GM21737 (cell line): Measurements from ENCODE around the gene TMEM37.

Experiments
- ATAC-seq: cut with Tn5 transposase; IDR thresholded peaks from one replicate; pipeline ENCODE4 v1.9.1; 2021; ENCODE audit warnings: mild to moderate bottlenecking, moderate library complexity; ENCODE audit not compliant: unreplicated experiment

TMEM37 gene

DNA sequence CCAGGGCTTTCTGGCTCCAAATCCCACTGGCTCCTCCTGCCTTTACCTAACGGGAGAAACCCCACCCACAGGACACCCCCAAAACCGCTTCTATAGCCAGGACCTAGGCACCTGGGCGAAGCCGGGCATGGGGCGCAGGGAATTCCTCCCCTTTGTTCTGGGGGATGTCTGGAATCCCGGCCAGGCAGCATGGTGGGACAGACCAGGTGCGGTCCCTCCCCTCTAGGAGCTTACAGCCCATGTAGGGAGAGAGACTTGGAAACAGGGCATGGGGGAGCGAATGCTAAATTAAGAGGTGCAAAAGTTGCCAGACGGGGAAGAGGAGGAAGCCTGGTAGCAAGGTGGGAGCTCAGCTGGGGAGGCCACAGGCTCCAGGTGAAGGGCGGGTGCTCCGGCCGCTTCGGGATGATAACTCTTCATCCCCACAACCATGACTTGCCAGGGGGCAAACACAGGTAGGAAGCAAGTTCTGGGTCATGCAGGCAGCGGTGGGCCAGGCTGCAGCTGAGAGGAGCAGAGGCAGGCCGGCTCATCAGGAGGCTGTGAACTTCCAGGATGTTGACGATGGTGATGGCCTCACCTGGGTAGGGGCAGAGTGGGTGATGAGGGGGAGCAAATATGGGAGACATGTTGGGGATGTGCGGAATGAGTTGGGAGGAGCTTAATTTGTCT is 1.3 kb downstream of the TMEM37 start:
- no peak for ATAC-seq

DNA sequence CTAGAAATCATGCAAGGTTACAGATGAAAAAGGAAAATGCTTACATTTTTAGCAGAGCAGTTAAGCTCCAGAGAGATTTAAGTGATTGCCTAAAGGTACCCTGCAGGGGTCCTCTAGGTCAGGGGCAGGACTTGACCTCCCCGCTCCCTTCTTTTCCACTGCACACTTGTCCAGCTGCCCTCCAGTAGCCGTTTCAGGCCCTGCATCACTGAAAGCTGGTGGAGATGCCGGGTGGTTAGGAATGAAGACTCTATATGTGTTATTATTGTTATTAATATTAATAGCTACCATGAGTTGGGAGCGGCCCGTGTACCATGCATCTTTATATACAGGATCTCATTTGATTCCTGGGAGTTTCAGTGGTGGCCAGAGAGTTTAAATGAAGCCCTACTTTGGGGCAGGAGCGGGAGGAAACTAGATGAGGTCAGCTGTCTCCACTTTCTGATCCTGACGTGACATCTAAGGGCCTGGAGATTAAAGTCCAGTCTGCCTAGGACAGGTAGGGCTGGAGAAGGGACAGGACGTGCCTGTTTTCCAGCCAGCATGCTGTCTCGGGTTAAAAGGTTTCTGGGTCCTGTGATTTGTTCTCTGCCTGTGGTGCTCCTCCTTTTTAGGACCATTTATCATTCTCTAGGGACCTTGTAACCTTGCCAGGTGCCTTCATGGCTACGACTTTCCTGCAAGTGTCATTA is 2.1 kb downstream of the TMEM37 start:
- no peak for ATAC-seq

DNA sequence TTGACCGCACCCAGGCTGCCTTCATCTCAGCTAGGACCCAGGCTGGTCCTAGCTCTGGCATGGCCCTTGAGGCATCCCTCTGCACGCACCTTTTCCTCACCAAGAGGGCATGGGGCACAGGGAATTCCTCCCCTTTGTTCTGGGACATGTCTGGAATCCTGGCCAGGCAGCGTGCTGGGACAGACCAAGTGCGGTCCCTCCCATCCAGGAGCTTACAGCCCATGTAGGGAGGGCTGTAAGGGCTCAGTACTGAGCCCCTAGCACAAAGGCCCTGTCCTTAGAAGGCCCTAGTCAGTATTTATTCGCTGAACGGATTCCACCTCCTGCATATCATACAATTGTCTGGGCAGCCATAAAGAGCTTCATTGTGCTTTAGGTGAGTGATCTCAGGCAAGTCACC is 3.0 kb downstream of the TMEM37 start:
- ATAC-seq: no peak

- ATAC-seq: no peak
Observed at GRCh38 chr2:119435081-119435952, 3.7 kb downstream of the TMEM37 start.

GRCh38 chr2:119435953-119436297 is 4.3 kb downstream of the TMEM37 start:
- no peak for ATAC-seq

DNA sequence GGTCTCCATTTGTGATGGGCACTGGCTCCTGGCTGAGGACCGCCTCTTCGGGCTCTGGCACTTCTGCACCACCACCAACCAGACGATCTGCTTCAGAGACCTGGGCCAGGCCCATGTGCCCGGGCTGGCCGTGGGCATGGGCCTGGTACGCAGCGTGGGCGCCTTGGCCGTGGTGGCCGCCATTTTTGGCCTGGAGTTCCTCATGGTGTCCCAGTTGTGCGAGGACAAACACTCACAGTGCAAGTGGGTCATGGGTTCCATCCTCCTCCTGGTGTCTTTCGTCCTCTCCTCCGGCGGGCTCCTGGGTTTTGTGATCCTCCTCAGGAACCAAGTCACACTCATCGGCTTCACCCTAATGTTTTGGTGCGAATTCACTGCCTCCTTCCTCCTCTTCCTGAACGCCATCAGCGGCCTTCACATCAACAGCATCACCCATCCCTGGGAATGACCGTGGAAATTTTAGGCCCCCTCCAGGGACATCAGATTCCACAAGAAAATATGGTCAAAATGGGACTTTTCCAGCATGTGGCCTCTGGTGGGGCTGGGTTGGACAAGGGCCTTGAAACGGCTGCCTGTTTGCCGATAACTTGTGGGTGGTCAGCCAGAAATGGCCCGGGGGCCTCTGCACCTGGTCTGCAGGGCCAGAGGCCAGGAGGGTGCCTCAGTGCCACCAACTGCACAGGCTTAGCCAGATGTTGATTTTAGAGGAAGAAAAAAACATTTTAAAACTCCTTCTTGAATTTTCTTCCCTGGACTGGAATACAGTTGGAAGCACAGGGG is 5.5 kb downstream of the TMEM37 start:
- no peak for ATAC-seq

- ATAC-seq: no peak
Observed at GRCh38 chr2:119438128-119438656, 6.5 kb downstream of the TMEM37 start.

GRCh38 chr2:119438726-119439284 is 7.2 kb downstream of the TMEM37 start:
- no peak for ATAC-seq

DNA sequence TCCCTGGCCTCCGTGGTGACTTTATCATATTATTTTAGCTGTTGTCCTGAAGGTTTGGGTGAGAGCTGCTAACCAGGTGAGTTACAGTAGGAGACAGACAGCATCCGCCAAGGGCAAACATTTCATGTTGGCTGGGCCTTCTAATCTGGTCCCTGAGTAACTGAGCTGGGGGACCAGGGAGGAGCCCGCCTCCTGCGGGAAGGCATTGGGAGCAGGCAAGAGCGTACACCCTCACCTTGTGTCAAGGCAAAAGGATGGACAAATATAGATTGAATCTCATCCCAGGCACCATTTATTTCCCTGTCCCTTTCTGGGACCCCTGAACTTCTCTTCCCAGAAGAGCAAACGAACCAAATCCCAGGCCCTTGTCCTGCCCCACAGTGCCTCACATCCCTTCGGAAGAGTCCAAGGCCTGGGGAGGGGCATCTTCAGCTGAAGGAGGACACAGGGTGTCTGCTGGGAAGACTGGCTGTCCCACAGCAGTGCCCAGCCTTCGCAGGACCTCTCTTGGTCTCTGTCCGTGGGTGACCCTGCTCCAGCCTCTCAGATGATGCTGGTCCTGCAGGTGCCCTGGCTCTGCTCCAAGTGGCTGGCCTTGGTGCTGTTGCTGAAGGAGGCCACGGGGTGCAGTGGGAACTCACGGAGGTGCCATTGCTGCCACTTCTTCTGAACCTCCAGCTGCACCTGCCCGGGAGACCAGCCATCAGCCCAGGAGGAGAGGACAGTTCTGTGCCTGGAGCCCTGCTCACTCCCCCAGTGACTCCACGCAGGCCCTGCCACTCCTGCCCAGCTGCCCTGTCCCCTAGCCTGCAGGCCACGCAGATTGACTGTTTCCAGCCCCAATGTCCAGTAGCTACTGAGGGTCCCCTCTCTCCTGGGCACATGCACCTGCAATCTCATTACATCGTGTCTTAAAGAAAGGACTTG is 8.2 kb downstream of the TMEM37 start:
- ATAC-seq: no peak

GRCh38 chr2:119440501-119440870 is 8.8 kb downstream of the TMEM37 start:
- no peak for ATAC-seq

DNA sequence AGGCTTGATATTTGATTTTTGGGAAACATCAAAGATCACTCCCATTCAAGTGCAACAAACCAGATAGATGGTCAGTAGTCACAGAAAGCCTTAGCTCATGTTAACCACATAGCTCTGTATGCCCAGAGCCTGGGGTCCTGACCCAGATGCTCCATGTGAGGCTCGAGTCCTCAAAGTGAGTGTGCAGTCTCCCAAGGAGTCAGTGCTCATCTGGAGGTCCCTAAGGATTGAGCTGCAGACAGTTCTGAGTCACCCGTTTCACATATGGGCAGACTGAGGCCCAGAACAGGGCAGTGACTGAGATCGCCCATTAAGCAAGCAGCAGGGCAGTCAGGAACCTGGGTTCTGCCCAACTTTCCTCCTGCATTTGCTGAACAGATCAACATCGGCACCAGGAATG is 9.2 kb downstream of the TMEM37 start:
- no peak for ATAC-seq

GRCh38 chr2:119441376-119442225 is 9.9 kb downstream of the TMEM37 start:
- no peak for ATAC-seq

DNA sequence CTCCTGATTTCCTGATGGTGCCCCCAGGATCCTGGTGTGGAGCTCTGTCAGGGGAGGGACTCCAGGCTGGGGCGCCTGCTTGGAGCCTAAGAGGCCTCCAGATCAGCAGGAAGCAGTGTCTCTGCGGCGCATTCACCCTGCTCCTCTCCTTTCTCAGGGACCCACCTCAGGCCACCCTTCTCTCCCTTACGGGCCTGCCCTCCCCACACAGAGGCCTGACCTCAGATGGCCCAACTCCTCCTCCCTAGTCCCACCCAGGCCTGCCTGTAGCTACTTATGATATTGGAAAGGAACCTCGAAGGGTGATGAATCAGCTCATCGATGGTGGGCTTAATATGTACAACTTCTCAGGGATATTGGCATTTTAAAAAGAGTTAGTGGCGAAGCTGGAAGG is 10.6 kb downstream of the TMEM37 start:
- ATAC-seq: no peak

- no peak for ATAC-seq
Observed at GRCh38 chr2:119442850-119443249, 11.2 kb downstream of the TMEM37 start.

DNA sequence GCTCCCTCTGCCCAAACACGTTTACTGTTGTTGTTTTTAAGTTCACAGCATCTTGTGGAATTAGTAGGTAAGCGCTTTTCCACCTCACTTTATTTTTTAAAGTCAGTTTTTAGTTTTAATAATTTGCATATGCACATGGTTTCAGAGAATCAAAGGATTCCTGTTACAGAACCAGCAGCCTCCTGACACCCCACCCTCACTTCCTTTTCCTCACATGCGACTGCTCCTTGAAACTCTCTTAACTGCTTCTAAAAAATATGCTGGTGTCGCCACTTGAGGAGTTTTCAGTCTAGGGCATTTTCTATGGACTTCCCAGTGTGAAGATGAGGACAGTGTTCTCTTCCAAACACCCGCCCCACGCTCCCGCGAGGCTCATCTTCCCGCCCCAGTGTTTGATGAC is 14.4 kb downstream of the TMEM37 start:
- no peak for ATAC-seq

GRCh38 chr2:119448427-119449141 is 16.9 kb downstream of the TMEM37 start:
- ATAC-seq: no peak

GRCh38 chr2:119449521-119449920 is 17.9 kb downstream of the TMEM37 start:
- ATAC-seq: no peak
